ENCODE measurements around the gene FBXL3. TPM values are rescaled to one million over a fixed set of nuclear protein-coding genes. Genes with fewer than 3 reads are reported as not detected.

Gene FBXL3
- polyA plus RNA-seq, 1 donor from 2014 or later, result 44.1 TPM

Other genes starting within 250 kb of the FBXL3 start
- gene KCTD12, start 140.8 kb downstream of the FBXL3 start, polyA plus RNA-seq, result 2.7 and 3.0 TPM in 2 replicates
- gene ACOD1, start 78.6 kb downstream of the FBXL3 start, polyA plus RNA-seq, result not detected in 2 replicates
- gene CLN5, start 35.1 kb downstream of the FBXL3 start, polyA plus RNA-seq, result 25.9 and 28.5 TPM in 2 replicates

All from neural cell (in vitro differentiated cells).